Omental fat pad (tissue), 4 donors: Measurements from ENCODE around the gene SH3D19. TPM values are rescaled to one million over a fixed set of nuclear protein-coding genes. Genes with fewer than 3 reads are reported as not detected.

Source experiments
- ATAC-seq: fragments of 150-250 bp; one replicate; pipeline ENCODE4 v1.9.1; 2016; ENCODE audit warnings: mild to moderate bottlenecking, moderate library complexity; ENCODE audit not compliant: low FRiP score
- DNase-seq: peaks from one replicate; pipeline ENCODE4 v3.0.0-alpha.2; 2019; ENCODE audit warnings: low spot score
- total RNA-seq, 4 donors: library from RNA; depleted of rRNA; stranded (reverse); fragments of >200 nt; gene quantifications; one replicate each; pipeline ENCODE4 v1.1.0, GENCODE V29; 2016
- TF ChIP-seq, protein P1 (sequence below), 3 donors: fragments of 450-650 bp; IDR thresholded peaks; one replicate each; pipeline ENCODE4 v1.5.1; 2016 to 2017; ENCODE audit warnings: antibody characterized with exemption in 3 of 3, mild to moderate bottlenecking in 3 of 3, moderate library complexity in 2 of 3

The SH3D19 gene
- total RNA-seq, 4 donors from 2014 or later, result 161 to 226 (median 191) TPM

DNA sequence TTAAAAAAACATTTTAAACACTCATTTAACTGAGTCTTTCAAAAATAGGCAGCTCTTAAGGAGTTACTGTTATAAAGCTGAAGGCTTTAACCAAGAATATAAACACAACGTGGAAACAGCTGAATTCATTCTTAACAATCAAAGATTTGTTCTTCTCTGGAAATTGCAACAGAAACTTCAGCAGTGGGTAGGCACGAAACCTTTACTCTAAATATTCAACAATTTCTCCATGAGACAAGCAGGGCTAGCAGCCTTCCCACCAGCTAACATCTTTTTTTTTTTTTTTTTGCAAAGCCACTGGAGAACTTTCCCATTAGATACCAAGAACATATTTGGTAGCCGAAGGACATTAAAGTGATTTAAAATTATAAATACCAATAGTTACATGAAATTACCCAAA is 126.7 kb downstream of the SH3D19 start:
- TF ChIP-seq, protein P1, sequence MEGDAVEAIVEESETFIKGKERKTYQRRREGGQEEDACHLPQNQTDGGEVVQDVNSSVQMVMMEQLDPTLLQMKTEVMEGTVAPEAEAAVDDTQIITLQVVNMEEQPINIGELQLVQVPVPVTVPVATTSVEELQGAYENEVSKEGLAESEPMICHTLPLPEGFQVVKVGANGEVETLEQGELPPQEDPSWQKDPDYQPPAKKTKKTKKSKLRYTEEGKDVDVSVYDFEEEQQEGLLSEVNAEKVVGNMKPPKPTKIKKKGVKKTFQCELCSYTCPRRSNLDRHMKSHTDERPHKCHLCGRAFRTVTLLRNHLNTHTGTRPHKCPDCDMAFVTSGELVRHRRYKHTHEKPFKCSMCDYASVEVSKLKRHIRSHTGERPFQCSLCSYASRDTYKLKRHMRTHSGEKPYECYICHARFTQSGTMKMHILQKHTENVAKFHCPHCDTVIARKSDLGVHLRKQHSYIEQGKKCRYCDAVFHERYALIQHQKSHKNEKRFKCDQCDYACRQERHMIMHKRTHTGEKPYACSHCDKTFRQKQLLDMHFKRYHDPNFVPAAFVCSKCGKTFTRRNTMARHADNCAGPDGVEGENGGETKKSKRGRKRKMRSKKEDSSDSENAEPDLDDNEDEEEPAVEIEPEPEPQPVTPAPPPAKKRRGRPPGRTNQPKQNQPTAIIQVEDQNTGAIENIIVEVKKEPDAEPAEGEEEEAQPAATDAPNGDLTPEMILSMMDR (IDR thresholded peaks at IDR 0.05), result no peak
- DNase-seq (no peak), ATAC-seq (no peak)

DNA sequence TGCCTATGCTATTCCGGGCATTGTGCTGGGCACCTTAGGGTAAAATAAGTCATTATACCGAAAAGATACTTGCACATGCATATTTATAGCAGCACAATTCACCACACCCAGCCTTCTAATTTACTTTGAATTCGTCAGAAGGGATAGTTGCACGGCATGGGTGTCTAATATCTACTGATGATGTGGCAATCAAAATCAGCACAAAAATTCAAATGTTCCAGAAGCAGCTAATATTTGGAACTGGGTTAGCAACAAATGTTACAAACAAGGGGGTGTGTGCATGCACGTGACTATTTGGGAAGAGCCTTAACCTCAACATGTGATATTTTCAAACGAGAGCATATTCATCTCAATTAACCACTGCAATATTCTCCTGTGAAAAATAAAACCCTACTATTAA is 128.2 kb downstream of the SH3D19 start:
- ATAC-seq (peak; percentile 56), DNase-seq (no peak)

DNA sequence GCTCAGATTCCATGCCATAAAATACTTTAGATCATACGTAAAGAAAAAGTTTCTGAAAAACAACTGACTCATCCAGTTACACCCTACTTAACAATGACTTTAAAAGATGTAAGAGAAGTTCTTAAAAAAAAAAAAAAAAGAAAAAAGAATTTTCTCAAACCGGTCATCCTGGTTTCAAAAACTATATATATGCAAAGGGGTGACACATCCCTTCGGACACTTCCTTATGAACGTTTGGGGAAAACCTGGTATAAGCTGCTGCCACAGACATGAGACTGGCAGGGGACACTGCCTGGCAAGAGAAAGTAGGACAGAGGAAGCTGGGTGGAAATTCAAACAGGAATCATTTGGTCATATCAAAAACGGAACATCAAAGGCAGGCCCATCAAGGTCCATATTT is 129.6 kb downstream of the SH3D19 start:
- ATAC-seq, result peak; percentile 48
- TF ChIP-seq, protein P1 (IDR thresholded peaks at IDR 0.05), result no peak

More for the DNA sequence above, 128.2 kb downstream of the SH3D19 start:
- TF ChIP-seq, protein P1 (IDR thresholded peaks at IDR 0.05), result no peak

DNA sequence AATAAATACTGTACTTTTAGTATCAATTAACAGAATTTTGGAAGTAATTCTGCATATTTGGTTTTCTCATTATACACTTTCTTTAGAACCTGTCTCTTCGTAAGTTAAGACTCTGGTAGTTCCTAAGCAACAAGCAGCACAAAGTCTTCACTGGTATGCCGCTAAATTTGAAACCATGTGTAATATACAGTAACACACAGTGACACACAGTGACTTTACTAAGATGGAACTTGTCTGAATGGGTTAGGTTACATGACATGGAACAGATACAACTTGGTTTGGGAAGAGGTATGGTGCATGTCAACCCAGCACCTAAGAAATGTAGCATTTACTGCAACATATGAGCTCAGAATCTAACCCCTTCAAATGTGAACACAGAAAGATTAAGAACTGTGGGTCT is 132.0 kb downstream of the SH3D19 start:
- TF ChIP-seq, protein P1 (IDR thresholded peaks at IDR 0.05), result no peak
- DNase-seq, result no peak
- no peak for ATAC-seq

More for the DNA sequence above, 129.6 kb downstream of the SH3D19 start:
- DNase-seq, result no peak

DNA sequence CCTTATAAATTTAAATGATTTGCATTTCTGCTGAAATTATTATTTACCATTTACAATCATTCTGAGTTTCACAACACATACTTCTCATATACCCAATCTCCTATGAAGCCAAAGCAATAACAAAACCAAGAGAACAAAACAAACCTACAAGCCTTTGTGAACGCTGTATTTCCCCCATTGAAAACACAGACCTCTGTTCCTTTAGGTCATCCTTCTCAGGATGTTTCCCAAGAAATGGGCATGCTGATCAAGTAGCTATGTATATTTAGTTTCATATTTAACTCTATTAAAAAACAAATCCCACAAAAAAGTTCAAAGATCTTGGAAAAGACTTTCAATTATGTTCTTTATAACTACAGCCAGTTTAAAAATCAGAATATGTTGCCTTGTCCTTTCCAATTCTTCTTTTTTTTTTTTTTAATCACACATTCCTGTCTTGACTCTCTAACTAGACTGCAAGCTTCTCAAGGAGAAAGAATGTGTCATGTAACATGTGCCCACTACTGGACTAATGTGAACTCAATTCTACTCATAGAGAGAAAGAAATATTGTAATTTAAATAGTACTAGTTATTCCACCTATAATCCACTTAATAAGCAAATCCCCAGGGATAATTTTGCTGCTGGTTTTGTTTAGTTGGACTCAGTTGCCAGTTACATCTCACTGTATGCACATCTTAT is 132.7 kb downstream of the SH3D19 start:
- TF ChIP-seq, protein P1 (IDR thresholded peaks at IDR 0.05), result no peak
- ATAC-seq (no peak), DNase-seq (no peak)

DNA sequence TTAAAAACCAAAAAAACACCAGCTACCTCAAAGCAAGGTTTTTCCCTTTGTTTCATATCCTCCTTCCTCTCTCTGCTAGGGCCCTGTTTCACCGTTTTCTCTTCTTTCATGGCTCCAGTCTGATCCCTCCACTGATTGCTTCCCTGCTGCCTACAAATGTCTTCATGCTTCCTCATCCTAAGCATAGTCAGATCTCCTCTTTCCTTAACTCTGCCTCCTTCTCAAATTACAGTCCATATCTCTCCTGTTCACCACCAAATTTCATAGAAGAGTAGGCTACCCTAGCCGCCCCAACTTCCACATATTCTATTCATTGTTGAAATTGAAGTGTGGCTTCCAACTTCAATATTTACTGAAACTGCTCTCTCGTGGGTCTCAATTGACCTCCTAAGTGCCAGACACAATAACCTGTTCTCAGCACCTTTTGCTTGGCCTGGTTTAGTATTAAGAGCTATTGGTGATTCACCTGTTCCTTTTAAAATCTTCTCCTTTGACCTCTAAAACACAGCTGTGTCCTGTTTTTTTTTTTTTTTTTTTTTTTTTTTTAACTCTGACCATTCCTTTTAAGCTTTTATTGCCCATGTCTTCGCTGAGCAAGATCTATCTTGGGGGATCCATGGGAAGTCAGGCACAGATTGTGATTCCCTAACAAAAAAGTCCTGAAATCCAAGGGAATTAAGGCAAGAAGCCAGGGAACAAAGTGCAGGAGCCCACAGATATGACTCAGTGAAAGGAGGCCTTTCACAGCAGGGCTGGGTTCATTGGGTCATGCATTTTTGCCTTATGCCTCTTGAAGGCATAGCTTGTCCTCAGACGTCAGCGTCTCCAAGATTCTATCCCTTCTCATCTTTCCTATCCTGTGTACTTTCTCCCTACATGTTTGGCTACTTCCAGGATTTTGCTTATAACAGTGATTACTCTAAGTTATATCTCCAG is 140.6 kb downstream of the SH3D19 start:
- TF ChIP-seq, protein P1 (IDR thresholded peaks at IDR 0.05), result no peak
- ATAC-seq (no peak), DNase-seq (no peak)
